Body of pancreas (tissue), 4 donors: ENCODE results near the gene CRIM1.

Experiments
- POLR2A ChIP-seq, 3 donors: fragments of 450-650 bp; IDR thresholded peaks; one replicate each; pipeline ENCODE4 v1.6.1; 2016; ENCODE audit warnings: antibody characterized with exemption in 3 of 3, mild to moderate bottlenecking in 2 of 3
- TF ChIP-seq, protein P1 (sequence below), 7 experiments: fragments of 450-650 bp in 4 of 7; fragments of 200-600 bp in 3 of 7; sonication (generic) in 3 of 7; IDR thresholded peaks; one replicate each; pipeline ENCODE4 v1.5.1; 2016 to 2019; ENCODE audit warnings: antibody characterized with exemption in 7 of 7

DNA sequence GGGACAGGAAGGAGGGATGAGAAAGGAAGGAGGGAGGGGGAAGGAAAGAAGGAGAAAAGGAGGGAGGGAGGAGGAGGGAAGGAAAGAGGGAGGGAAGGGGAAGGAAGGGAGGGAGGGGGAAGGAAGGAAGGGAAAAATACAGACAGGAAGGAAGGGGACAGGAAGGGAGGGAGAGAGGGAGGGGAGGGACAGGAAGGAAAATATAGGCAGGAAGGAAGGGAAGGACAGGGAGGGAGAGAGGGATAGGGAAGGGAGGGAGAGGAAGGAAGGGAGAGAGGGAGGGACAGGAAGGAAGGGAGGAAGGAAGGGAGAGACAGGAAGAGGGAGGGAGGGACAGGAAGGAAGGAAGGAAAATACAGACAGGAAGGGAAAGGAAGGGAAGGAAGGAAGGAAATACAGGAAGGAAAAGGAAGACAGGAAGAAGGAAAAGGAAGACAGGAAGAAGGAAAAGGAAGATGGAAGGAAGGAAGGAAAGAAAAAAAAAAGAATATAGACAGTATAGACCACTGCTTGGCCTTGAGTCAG lies 178.8 kb downstream of the CRIM1 start:
- TF ChIP-seq, protein P1, sequence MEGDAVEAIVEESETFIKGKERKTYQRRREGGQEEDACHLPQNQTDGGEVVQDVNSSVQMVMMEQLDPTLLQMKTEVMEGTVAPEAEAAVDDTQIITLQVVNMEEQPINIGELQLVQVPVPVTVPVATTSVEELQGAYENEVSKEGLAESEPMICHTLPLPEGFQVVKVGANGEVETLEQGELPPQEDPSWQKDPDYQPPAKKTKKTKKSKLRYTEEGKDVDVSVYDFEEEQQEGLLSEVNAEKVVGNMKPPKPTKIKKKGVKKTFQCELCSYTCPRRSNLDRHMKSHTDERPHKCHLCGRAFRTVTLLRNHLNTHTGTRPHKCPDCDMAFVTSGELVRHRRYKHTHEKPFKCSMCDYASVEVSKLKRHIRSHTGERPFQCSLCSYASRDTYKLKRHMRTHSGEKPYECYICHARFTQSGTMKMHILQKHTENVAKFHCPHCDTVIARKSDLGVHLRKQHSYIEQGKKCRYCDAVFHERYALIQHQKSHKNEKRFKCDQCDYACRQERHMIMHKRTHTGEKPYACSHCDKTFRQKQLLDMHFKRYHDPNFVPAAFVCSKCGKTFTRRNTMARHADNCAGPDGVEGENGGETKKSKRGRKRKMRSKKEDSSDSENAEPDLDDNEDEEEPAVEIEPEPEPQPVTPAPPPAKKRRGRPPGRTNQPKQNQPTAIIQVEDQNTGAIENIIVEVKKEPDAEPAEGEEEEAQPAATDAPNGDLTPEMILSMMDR (IDR thresholded peaks at IDR 0.05): no peak
- no peak for TF ChIP-seq POLR2A (IDR thresholded peaks at IDR 0.05)
